Neural cell (in vitro differentiated cells): ENCODE data around the gene MYPN.

ENCODE experiments used
- MXI1 ChIP-seq: fragments of 450-650 bp; conservative IDR thresholded peaks from 2 replicates; pipeline ENCODE4 v1.6.1; 2014; ENCODE audit warnings: antibody characterized with exemption, mild to moderate bottlenecking; ENCODE audit not compliant: poor library complexity, severe bottlenecking
- POLR2AphosphoS5 ChIP-seq: IDR thresholded peaks from 2 replicates; pipeline ENCODE4 v1.6.1; 2012
- REST ChIP-seq: IDR thresholded peaks from 2 replicates; pipeline ENCODE4 v1.6.1; 2012; ENCODE audit warnings: borderline replicate concordance
- SMC3 ChIP-seq: fragments of 450-650 bp; conservative IDR thresholded peaks from 2 replicates; pipeline ENCODE4 v1.6.1; 2014; ENCODE audit warnings: antibody characterized with exemption, mild to moderate bottlenecking, moderate library complexity; ENCODE audit not compliant: poor library complexity
- TF ChIP-seq, protein P1 (sequence below): fragments of 450-650 bp; IDR thresholded peaks from 2 replicates; pipeline ENCODE4 v1.5.1; 2014; ENCODE audit warnings: antibody characterized with exemption, mild to moderate bottlenecking, moderate library complexity; ENCODE audit not compliant: poor library complexity, severe bottlenecking

GRCh38 chr10:68194290-68194689 lies 85.0 kb downstream of the MYPN start:
- TF ChIP-seq, protein P1, sequence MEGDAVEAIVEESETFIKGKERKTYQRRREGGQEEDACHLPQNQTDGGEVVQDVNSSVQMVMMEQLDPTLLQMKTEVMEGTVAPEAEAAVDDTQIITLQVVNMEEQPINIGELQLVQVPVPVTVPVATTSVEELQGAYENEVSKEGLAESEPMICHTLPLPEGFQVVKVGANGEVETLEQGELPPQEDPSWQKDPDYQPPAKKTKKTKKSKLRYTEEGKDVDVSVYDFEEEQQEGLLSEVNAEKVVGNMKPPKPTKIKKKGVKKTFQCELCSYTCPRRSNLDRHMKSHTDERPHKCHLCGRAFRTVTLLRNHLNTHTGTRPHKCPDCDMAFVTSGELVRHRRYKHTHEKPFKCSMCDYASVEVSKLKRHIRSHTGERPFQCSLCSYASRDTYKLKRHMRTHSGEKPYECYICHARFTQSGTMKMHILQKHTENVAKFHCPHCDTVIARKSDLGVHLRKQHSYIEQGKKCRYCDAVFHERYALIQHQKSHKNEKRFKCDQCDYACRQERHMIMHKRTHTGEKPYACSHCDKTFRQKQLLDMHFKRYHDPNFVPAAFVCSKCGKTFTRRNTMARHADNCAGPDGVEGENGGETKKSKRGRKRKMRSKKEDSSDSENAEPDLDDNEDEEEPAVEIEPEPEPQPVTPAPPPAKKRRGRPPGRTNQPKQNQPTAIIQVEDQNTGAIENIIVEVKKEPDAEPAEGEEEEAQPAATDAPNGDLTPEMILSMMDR = no peak
- TF ChIP-seq REST (no peak), SMC3 (no peak), POLR2AphosphoS5 (no peak), MXI1 (no peak)
